Measurements from ENCODE around the gene LPCAT1.
A peak's percentile ranks its signal among the peaks of the same experiment; 100 is the strongest.
"Not testable (repeated sequence)": the region's sequence is repeated elsewhere in the genome, so short reads cannot be mapped to it uniquely, and the experiment has no call there.

Gene LPCAT1

GRCh38 chr5:1523793-1524480 lies at the start of gene LPCAT1:
LPCAT1 (minus strand) TSS chr5:1523960; CDS start chr5:1523844, 116 bp downstream.
- peak within 1 kb of the TSS; percentile 64 for H3K4me3 ChIP-seq (ENCODE audit: low read depth, low read length)
- TF ChIP-seq CTCF (IDR thresholded peaks at IDR 0.05; ENCODE audit: low read depth, low read length), result peak; percentile 5
- DNase-seq (ENCODE audit: low read depth, low spot score), result peak; percentile 61
- in situ Hi-C loops (cut with HindIII; ENCODE audit: low sequenced_read_pairs), result no loop called here

- H3K4me3 ChIP-seq (ENCODE audit: low read depth, low read length); DNase-seq (ENCODE audit: low read depth, low spot score); in situ Hi-C loops (cut with HindIII; ENCODE audit: low sequenced_read_pairs): not testable (repeated sequence)
Measured at GRCh38 chr5:1571875-1572274, 48.1 kb upstream of the LPCAT1 start.

GRCh38 chr5:1570975-1571374 lies 47.2 kb upstream of the LPCAT1 start:
- in situ Hi-C loops (cut with HindIII; ENCODE audit: low sequenced_read_pairs), result no loop called here
- H3K4me3 ChIP-seq (ENCODE audit: low read depth, low read length), result no peak overlapping the region
- no peak for TF ChIP-seq CTCF (IDR thresholded peaks at IDR 0.05; ENCODE audit: low read depth, low read length)
- no peak for DNase-seq (ENCODE audit: low read depth, low spot score)

- in situ Hi-C loops (cut with HindIII; ENCODE audit: low sequenced_read_pairs), result no loop called here
- H3K4me3 ChIP-seq (ENCODE audit: low read depth, low read length), result no peak overlapping the region
- TF ChIP-seq CTCF (IDR thresholded peaks at IDR 0.05; ENCODE audit: low read depth, low read length), result no peak
- peak; percentile 79 for DNase-seq (ENCODE audit: low read depth, low spot score)
Measured at GRCh38 chr5:1568201-1568979, 44.6 kb upstream of the LPCAT1 start.

- DNase-seq (ENCODE audit: low read depth, low spot score); H3K4me3 ChIP-seq (ENCODE audit: low read depth, low read length); in situ Hi-C loops (cut with HindIII; ENCODE audit: low sequenced_read_pairs): not testable (repeated sequence)
Measured at GRCh38 chr5:1567527-1568200, 43.9 kb upstream of the LPCAT1 start.

GRCh38 chr5:1565737-1566734 lies 42.3 kb upstream of the LPCAT1 start:
- no peak for TF ChIP-seq CTCF (IDR thresholded peaks at IDR 0.05; ENCODE audit: low read depth, low read length)
- no peak for DNase-seq (ENCODE audit: low read depth, low spot score)
- in situ Hi-C loops (cut with HindIII; ENCODE audit: low sequenced_read_pairs), result no loop called here
- no peak overlapping the region for H3K4me3 ChIP-seq (ENCODE audit: low read depth, low read length)
